ENCODE results near the gene NSG2.

Gene NSG2

DNA sequence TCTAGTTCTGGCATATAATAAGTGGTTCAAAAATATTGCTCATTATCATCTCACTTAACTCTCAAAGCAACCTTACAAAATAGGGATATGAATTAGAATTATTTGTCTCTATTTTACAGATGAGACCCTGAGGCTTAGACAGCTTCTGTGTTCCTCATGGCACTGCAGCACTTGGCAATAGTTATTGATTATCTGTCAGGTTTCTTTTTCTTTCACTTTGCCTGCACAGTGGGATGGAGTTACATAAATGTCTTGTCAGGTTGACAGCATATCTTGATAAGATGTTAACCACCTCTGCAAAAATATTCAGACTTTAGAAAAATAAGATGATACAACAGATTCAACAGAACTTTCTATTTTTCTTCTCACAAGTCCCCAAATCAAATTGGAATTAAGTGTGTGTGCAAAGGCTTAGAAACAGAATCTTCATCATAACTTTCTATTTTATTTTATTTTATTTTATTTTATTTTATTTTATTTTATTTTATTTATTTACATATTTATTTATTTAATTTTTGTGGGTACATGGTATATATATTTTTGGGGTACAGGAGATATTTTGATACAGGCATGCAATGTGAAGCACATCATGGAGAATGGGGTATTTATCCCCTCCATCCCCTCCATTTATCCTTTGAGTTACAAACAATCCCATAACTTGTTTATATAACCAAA lies 17.7 kb downstream of the NSG2 start:
- DNase-seq (ENCODE audit: low read depth): no peak
- TF ChIP-seq, protein P1, sequence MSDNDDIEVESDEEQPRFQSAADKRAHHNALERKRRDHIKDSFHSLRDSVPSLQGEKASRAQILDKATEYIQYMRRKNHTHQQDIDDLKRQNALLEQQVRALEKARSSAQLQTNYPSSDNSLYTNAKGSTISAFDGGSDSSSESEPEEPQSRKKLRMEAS (IDR thresholded peaks at IDR 0.05; ENCODE audit: low read depth, low read length): no peak
- TF ChIP-seq, protein P2, sequence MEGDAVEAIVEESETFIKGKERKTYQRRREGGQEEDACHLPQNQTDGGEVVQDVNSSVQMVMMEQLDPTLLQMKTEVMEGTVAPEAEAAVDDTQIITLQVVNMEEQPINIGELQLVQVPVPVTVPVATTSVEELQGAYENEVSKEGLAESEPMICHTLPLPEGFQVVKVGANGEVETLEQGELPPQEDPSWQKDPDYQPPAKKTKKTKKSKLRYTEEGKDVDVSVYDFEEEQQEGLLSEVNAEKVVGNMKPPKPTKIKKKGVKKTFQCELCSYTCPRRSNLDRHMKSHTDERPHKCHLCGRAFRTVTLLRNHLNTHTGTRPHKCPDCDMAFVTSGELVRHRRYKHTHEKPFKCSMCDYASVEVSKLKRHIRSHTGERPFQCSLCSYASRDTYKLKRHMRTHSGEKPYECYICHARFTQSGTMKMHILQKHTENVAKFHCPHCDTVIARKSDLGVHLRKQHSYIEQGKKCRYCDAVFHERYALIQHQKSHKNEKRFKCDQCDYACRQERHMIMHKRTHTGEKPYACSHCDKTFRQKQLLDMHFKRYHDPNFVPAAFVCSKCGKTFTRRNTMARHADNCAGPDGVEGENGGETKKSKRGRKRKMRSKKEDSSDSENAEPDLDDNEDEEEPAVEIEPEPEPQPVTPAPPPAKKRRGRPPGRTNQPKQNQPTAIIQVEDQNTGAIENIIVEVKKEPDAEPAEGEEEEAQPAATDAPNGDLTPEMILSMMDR (IDR thresholded peaks at IDR 0.05; ENCODE audit: low read depth, low read length): no peak
- no peak for TF ChIP-seq POLR2A (IDR thresholded peaks at IDR 0.05; ENCODE audit: extremely low read depth, insufficient read length)
- TF ChIP-seq MYC (IDR thresholded peaks at IDR 0.05; ENCODE audit: low read depth, low read length): no peak
- no peak overlapping the region for H3K4me3 ChIP-seq (ENCODE audit: low read depth, low read length)

DNA sequence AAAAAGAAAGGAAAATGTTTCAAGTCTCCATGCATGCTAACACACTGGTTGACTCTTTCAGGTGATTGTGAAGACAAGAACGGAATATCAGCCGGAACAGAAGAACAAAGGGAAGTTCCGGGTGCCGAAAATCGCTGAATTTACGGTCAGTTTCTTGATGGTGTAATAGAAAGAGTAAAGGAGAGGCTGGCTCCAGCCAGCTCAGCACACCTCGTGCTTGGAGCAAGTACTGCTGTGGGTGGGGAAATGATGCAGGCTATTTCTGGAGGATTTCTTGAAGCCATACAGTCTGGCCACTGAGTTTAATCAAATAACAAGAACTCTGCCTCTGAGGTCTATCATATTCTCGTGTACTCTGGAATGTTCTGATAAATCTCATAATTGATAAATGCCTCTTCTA lies 18.7 kb downstream of the NSG2 start:
- DNase-seq (ENCODE audit: low read depth): no peak
- H3K4me3 ChIP-seq (ENCODE audit: low read depth, low read length): no peak overlapping the region
- TF ChIP-seq, protein P2 (IDR thresholded peaks at IDR 0.05; ENCODE audit: low read depth, low read length): no peak

DNA sequence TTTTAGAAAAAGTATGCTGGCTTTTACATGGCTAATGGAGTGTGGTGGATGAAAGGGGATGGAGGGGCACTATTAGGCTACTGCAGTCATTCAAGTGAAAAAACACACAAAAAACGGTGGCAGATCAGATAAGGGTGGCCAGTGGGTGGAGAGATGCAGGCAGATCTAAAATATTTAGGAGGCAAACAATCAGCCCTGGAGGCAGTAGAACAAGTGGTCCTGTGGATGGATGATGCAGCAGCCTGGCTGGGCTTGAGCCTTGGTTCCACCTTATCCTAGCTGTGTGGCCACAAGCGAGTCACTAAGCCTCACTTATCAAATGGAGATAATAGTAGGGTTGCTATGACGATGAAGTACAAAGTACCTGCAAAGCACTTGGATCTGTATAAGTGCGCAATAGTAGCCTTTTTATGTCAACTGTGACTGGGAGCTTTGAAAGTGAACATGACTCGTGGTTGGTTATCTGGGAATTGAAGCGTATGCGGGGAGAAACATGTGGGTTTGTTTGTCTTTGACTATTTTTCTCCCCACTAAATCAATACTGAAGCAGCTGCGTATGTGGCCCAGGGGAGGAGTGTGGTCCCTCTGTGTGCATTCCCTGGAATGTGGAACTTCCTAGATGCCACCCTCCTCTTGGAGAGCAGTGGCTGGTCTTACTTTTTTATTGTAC lies 20.2 kb downstream of the NSG2 start:
- no peak for DNase-seq (ENCODE audit: low read depth)
- TF ChIP-seq, protein P1 (IDR thresholded peaks at IDR 0.05; ENCODE audit: low read depth, low read length): no peak
- TF ChIP-seq, protein P2 (IDR thresholded peaks at IDR 0.05; ENCODE audit: low read depth, low read length): no peak
- no peak for TF ChIP-seq MYC (IDR thresholded peaks at IDR 0.05; ENCODE audit: low read depth, low read length)
- no peak for TF ChIP-seq POLR2A (IDR thresholded peaks at IDR 0.05; ENCODE audit: extremely low read depth, insufficient read length)

DNA sequence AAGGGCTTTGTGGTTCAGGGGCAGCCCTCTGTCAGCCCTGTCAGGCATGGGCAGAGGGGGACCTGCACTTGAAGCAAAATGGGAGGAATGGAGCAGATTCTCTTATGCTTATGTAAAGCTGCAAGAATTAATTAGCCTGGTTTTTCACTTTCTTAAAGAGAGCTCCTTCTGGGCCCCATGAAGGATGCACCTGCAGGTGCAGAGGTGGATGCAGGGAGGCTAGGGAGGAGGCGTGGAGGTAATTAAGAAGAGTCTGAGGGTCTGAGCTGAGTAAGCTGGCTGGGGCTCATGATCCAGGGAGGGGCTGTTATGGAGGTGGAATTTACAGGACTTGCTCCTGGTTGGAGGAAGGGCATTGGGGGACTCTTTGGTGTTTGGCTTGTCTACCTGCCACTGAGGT lies 22.0 kb downstream of the NSG2 start:
- no peak for DNase-seq (ENCODE audit: low read depth)
- TF ChIP-seq MYC (IDR thresholded peaks at IDR 0.05; ENCODE audit: low read depth, low read length) (no peak), POLR2A (IDR thresholded peaks at IDR 0.05; ENCODE audit: extremely low read depth, insufficient read length) (no peak)
- TF ChIP-seq, protein P1 (IDR thresholded peaks at IDR 0.05; ENCODE audit: low read depth, low read length): no peak
- TF ChIP-seq, protein P2 (IDR thresholded peaks at IDR 0.05; ENCODE audit: low read depth, low read length): no peak
- H3K4me3 ChIP-seq (ENCODE audit: low read depth, low read length): no peak overlapping the region

More for the DNA sequence above, 20.2 kb downstream of the NSG2 start:
- H3K4me3 ChIP-seq (ENCODE audit: low read depth, low read length): no peak overlapping the region

DNA sequence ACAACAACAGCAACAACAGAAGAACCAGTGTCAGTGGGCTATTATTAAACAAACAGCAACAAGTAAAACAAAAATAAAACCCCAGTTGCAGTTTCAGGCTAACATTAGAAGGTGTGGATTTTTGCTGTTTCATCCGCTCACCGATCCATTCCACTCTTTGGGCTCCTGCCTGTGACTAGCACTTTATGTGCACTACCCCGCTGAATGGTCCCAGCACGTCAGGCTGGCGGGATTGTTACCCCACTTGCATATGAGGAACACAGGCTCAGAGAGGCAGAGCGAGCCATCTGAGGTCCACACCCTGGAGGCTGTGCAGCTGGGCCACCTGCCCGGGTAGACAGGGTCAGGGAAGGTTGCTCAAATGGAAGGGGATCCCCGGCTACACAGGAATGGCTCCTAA lies 26.0 kb downstream of the NSG2 start:
- H3K4me3 ChIP-seq (ENCODE audit: low read depth, low read length): no peak overlapping the region
- TF ChIP-seq POLR2A (IDR thresholded peaks at IDR 0.05; ENCODE audit: extremely low read depth, insufficient read length) (no peak), MYC (IDR thresholded peaks at IDR 0.05; ENCODE audit: low read depth, low read length) (no peak)
- TF ChIP-seq, protein P2 (IDR thresholded peaks at IDR 0.05; ENCODE audit: low read depth, low read length): no peak
- TF ChIP-seq, protein P1 (IDR thresholded peaks at IDR 0.05; ENCODE audit: low read depth, low read length): no peak
- no peak for DNase-seq (ENCODE audit: low read depth)
